Inferior parietal cortex (tissue), 1 donor: ENCODE data around the gene CRYZL1.

Source experiments
- DNase-seq: peaks from one replicate; pipeline ENCODE4 v3.0.0-alpha.2; 2016; ENCODE audit errors: extremely low spot score

CRYZL1 gene

GRCh38 chr21:33560965-33561364 lies 80.6 kb downstream of the CRYZL1 start:
- DNase-seq: no peak

GRCh38 chr21:33559813-33560212 lies 81.7 kb downstream of the CRYZL1 start:
- DNase-seq: no peak

- no peak for DNase-seq
These were observed 82.6 kb downstream of the CRYZL1 start for GRCh38 chr21:33558777-33559421.

GRCh38 chr21:33557447-33557846 lies 84.1 kb downstream of the CRYZL1 start:
- DNase-seq: no peak

- no peak for DNase-seq
These were observed 86.6 kb downstream of the CRYZL1 start for GRCh38 chr21:33554982-33555344.

- DNase-seq: no peak
These were observed 87.1 kb downstream of the CRYZL1 start for GRCh38 chr21:33554236-33554981.

- DNase-seq: no peak
These were observed 88.4 kb downstream of the CRYZL1 start for GRCh38 chr21:33552999-33553598.

GRCh38 chr21:33552093-33552998 lies 89.2 kb downstream of the CRYZL1 start:
- no peak for DNase-seq

GRCh38 chr21:33551664-33552063 lies 89.9 kb downstream of the CRYZL1 start:
- DNase-seq: no peak

GRCh38 chr21:33550772-33551660 lies 90.5 kb downstream of the CRYZL1 start:
- no peak for DNase-seq

- no peak for DNase-seq
These were observed 91.4 kb downstream of the CRYZL1 start for GRCh38 chr21:33549848-33550771.

GRCh38 chr21:33546086-33546485 lies 95.5 kb downstream of the CRYZL1 start:
- DNase-seq: no peak

- DNase-seq: no peak
These were observed 96.9 kb downstream of the CRYZL1 start for GRCh38 chr21:33544451-33545195.

GRCh38 chr21:33543505-33544129 lies 97.9 kb downstream of the CRYZL1 start:
- DNase-seq: peak; percentile 71

- DNase-seq: peak; percentile 99
These were observed 98.7 kb downstream of the CRYZL1 start, which contains the start of gene SON for GRCh38 chr21:33542640-33543504. TSS of gene SON (plus strand) at chr21:33543038. CDS start at chr21:33543093, 55 bp downstream.

- DNase-seq: peak; percentile 72
These were observed 99.5 kb downstream of the CRYZL1 start, which contains the start of gene GART for GRCh38 chr21:33541756-33542639. TSS of gene GART (minus strand) at chr21:33542117. CDS start at chr21:33539315, 2,802 bp downstream.
